Keratinocyte (primary cell): ENCODE data around the gene MRPL44. TPM values are rescaled to one million over a fixed set of nuclear protein-coding genes. Genes with fewer than 3 reads are reported as not detected.
A peak's percentile ranks its signal among the peaks of the same experiment; 100 is the strongest.

ENCODE experiments used
- DNase-seq: peaks from one replicate; pipeline ENCODE4 v3.0.0-alpha.2; 2011; ENCODE audit warnings: low read depth, missing footprints, low spot score
- FAIRE-seq: peaks from 2 replicates; lab custom pipeline; 2011; peaks lifted over from hg19 to GRCh38; lab: Jason Lieb, UNC
- H2AFZ ChIP-seq: 2 replicates; pipeline ENCODE4 v1.6.0; 2012; ENCODE audit warnings: low read length, control low read depth, inconsistent platforms; ENCODE audit not compliant: control insufficient read depth
- H3K27ac ChIP-seq: 2 replicates; pipeline ENCODE4 v1.5.1; 2011; ENCODE audit warnings: low read length; ENCODE audit not compliant: control insufficient read depth, insufficient read depth
- H3K27me3 ChIP-seq: 3 replicates; pipeline ENCODE4 v1.6.0; 2011; ENCODE audit warnings: low read length; ENCODE audit not compliant: control insufficient read depth, insufficient read depth; ENCODE audit errors: extremely low read depth
- H3K36me3 ChIP-seq, 2 experiments: 2 replicates in 1 of 2; 3 replicates in 1 of 2; pipeline ENCODE4 v1.5.1; 2011; ENCODE audit warnings: low read length in 2 of 2, mild to moderate bottlenecking in 1 of 2; ENCODE audit not compliant: control insufficient read depth in 2 of 2, insufficient read depth in 2 of 2; ENCODE audit errors: extremely low read depth in 1 of 2
- H3K4me1 ChIP-seq: 3 replicates; pipeline ENCODE4 v1.5.1; 2011; ENCODE audit warnings: low read length; ENCODE audit not compliant: control insufficient read depth, insufficient read depth; ENCODE audit errors: extremely low read depth
- H3K4me2 ChIP-seq: 3 replicates; pipeline ENCODE4 v1.6.0; 2011; ENCODE audit warnings: low read depth, low read length; ENCODE audit not compliant: control insufficient read depth, insufficient read depth; ENCODE audit errors: extremely low read depth
- H3K4me3 ChIP-seq, 3 experiments: fragments of 200-600 bp in 1 of 3; sonication (generic) in 1 of 3; 2 replicates in 2 of 3; 3 replicates in 1 of 3; pipeline ENCODE4 v1.5.1; 2011 to 2016; ENCODE audit warnings: low read length in 3 of 3, mild to moderate bottlenecking in 3 of 3, control low read depth in 2 of 3, inconsistent platforms in 1 of 3, low read depth in 1 of 3, mixed read lengths in 1 of 3, mixed run types in 1 of 3, moderate library complexity in 1 of 3; ENCODE audit not compliant: control insufficient read depth in 2 of 3, insufficient read depth in 2 of 3; ENCODE audit errors: extremely low read depth in 1 of 3
- H3K79me2 ChIP-seq: 2 replicates; pipeline ENCODE4 v1.6.0; 2012; ENCODE audit warnings: low read length; ENCODE audit not compliant: control insufficient read depth, insufficient read depth
- H3K9ac ChIP-seq: 3 replicates; pipeline ENCODE4 v1.6.0; 2011; ENCODE audit warnings: low read length; ENCODE audit not compliant: control insufficient read depth, insufficient read depth; ENCODE audit errors: extremely low read depth
- H3K9me1 ChIP-seq: 3 replicates; pipeline ENCODE4 v1.6.0; 2011; ENCODE audit warnings: low read length; ENCODE audit not compliant: control insufficient read depth, insufficient read depth; ENCODE audit errors: extremely low read depth
- H3K9me3 ChIP-seq: 2 replicates; pipeline ENCODE4 v1.5.1; 2012; ENCODE audit warnings: low read depth, low read length; ENCODE audit not compliant: control insufficient read depth
- H4K20me1 ChIP-seq: 3 replicates; pipeline ENCODE4 v1.6.0; 2011; ENCODE audit warnings: low read length; ENCODE audit not compliant: control insufficient read depth, insufficient read depth; ENCODE audit errors: extremely low read depth
- EZH2 ChIP-seq: IDR thresholded peaks from one replicate; pipeline ENCODE4 v1.6.1; 2012; ENCODE audit warnings: inconsistent platforms, mild to moderate bottlenecking, low read length, moderate library complexity
- dilution Hi-C: fragments of 300-500 bp; cut with MboI; formaldehyde crosslinking; loops from one replicate; pipeline ENCODE4 v1.7.0; 2020; ENCODE audit warnings: low sequenced_read_pairs; ENCODE audit not compliant: extremely low pct_ligation_motif_present
- polyA plus RNA-seq, 5 experiments: library from polyadenylated mRNA; depleted of rRNA in 3 of 5; stranded (reverse) in 3 of 5; stranded (forward) in 1 of 5; unstranded in 1 of 5; fragments of >200 nt; gene quantifications; 1 replicate in 1 of 5; 2 replicates in 3 of 5; 3 replicates in 1 of 5; pipeline versions ENCODE4 v1.2.1 to v1.2.3, GENCODE V29; 2011 to 2012; ENCODE audit warnings: missing spikeins in 2 of 5, low read depth in 1 of 5, low replicate concordance in 1 of 5
- TF ChIP-seq, protein P1 (sequence below), 3 experiments: IDR thresholded peaks in 1 of 3; conservative IDR thresholded peaks in 1 of 3; optimal IDR thresholded peaks in 1 of 3; 2 replicates in 2 of 3; 3 replicates in 1 of 3; pipeline versions ENCODE3 to v1.5.1; 2011; ENCODE audit warnings: low read length in 3 of 3, mild to moderate bottlenecking in 3 of 3, moderate library complexity in 2 of 3, control low read depth in 1 of 3, inconsistent platforms in 1 of 3; ENCODE audit not compliant: insufficient read depth in 2 of 3; ENCODE audit errors: extremely low read depth in 1 of 3

MRPL44 gene
- polyA plus RNA-seq, 1 donor (not counting 4 experiments of a cell fraction or from before 2014, with no cell fraction given) = 27.1 TPM

DNA sequence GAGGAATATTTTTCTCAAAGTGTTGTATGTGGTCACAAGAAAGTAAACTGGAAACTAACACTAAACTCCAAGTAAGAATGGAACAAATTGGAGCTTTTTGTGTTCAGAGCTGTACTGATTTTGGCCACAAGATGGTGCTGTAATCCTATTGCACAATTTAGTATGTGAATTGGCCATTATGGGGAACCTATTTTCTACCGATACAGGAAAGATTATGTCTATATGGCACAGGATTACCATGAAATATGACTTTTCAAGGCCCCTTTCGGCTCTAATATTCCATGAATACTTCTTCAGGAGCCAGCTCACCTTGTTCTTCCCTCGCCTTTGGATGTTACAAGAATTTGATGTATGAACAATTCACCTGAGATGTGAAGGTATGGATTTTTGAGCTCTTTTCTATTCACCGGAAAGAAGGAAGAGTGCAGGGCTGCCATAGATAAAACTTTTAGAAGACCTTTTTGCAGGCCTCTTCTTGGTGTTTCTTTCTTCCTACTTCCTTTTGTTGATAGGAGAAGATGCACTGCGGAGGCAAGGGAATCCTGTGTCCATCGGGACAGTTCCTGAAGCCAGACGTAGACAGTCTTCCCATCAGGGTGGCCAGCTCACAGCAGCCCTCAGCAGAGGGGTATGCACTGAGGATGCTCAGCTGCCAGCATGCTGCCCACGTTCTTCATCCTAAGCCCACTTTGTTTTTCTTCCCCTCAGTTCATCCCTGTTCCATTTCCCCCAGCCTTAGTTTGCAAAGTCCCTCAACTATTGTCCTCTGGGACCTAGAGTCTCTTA lies 13.3 kb downstream of the MRPL44 start:
- Histone ChIP-seq H3K9ac (no peak overlapping the region), H3K4me3 (no peak overlapping the region), H4K20me1 (no peaks in the 10 kb centered on the region), H3K9me1 (no peaks in the 10 kb centered on the region), H3K36me3 (peaks cover 3 to 8% of the 10 kb centered on the region in 2 experiments), H3K9me3 (no peaks in the 10 kb centered on the region), H2AFZ (no peak overlapping the region), H3K27me3 (no peaks in the 10 kb centered on the region), H3K27ac (no peak overlapping the region), H3K4me1 (no peaks in the 10 kb centered on the region), H3K79me2 (no peaks in the 10 kb centered on the region), H3K4me2 (no peak overlapping the region)
- FAIRE-seq = peak; percentile 86
- dilution Hi-C loops = no loop called here
- no peak for DNase-seq
- no peak for TF ChIP-seq EZH2
- TF ChIP-seq, protein P1, sequence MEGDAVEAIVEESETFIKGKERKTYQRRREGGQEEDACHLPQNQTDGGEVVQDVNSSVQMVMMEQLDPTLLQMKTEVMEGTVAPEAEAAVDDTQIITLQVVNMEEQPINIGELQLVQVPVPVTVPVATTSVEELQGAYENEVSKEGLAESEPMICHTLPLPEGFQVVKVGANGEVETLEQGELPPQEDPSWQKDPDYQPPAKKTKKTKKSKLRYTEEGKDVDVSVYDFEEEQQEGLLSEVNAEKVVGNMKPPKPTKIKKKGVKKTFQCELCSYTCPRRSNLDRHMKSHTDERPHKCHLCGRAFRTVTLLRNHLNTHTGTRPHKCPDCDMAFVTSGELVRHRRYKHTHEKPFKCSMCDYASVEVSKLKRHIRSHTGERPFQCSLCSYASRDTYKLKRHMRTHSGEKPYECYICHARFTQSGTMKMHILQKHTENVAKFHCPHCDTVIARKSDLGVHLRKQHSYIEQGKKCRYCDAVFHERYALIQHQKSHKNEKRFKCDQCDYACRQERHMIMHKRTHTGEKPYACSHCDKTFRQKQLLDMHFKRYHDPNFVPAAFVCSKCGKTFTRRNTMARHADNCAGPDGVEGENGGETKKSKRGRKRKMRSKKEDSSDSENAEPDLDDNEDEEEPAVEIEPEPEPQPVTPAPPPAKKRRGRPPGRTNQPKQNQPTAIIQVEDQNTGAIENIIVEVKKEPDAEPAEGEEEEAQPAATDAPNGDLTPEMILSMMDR (optimal IDR thresholded peaks at IDR 0.05 in 1 of 3, IDR thresholded peaks at IDR 0.05 in 1 of 3, conservative IDR thresholded peaks at IDR 0.05 in 1 of 3; ENCODE audit: extremely low read depth in 1 of 3, insufficient read depth in 2 of 3, low read length in 3 of 3) = peak in 2 of 3 experiments; percentile 71 to 85

DNA sequence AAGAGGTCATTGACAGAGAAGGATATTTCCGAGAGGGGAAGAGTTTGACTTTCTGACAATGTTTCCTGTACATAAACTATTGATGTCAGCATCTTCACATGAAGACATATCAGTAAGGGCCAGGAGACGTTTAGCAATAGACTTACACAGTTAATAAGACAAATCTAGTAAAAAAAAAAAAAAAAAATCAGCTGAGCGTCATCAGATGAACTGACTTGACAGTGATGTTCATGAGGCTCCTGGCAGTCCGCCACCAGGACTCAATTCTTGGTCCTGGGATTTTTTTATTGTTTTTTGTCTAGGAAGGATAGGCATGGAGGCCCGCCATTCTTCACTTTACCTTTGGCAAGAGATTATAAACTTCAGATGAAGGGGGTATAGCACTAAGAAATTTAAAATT lies 14.5 kb downstream of the MRPL44 start:
- TF ChIP-seq, protein P1 (optimal IDR thresholded peaks at IDR 0.05 in 1 of 3, IDR thresholded peaks at IDR 0.05 in 1 of 3, conservative IDR thresholded peaks at IDR 0.05 in 1 of 3; ENCODE audit: extremely low read depth in 1 of 3, insufficient read depth in 2 of 3, low read length in 3 of 3) = no peak
- no peak for TF ChIP-seq EZH2

More for the DNA sequence above, 14.5 kb downstream of the MRPL44 start:
- no peaks in the 10 kb centered on the region for H3K9me1 ChIP-seq
- no peaks in the 10 kb centered on the region for H3K79me2 ChIP-seq
- H3K27ac ChIP-seq = no peak overlapping the region
- no peak overlapping the region for H3K9ac ChIP-seq
- no peaks in the 10 kb centered on the region for H3K27me3 ChIP-seq
- H4K20me1 ChIP-seq = no peaks in the 10 kb centered on the region
- H3K4me1 ChIP-seq = peaks cover 2% of the 10 kb centered on the region
- H3K4me2 ChIP-seq = no peak overlapping the region
- no peak for DNase-seq
- no peaks in the 10 kb centered on the region for H3K9me3 ChIP-seq
- no peak for FAIRE-seq
- H2AFZ ChIP-seq = no peak overlapping the region
- dilution Hi-C loops = no loop called here
- H3K36me3 ChIP-seq = peaks cover 5 to 8% of the 10 kb centered on the region in 2 experiments
- H3K4me3 ChIP-seq = no peak overlapping the region
